Heart left ventricle (tissue), 13 donors: ENCODE measurements around the gene NEU1.
A peak's percentile ranks its signal among the peaks of the same experiment; 100 is the strongest.
"Not testable (repeated sequence)": the region's sequence is repeated elsewhere in the genome, so short reads cannot be mapped to it uniquely, and the experiment has no call there.

ENCODE experiments used
- POLR2A ChIP-seq, 2 donors: fragments of 450-650 bp; IDR thresholded peaks; one replicate each; pipeline ENCODE4 v1.6.1; 2017; ENCODE audit warnings: antibody characterized with exemption in 2 of 2, mild to moderate bottlenecking in 2 of 2, moderate library complexity in 2 of 2
- TF ChIP-seq, protein P1 (sequence below), 12 donors: fragments of 200-600 bp; sonication (generic) in 4 of 12; IDR thresholded peaks; one replicate each; pipeline versions ENCODE4 v1.5.0 to v1.8.0; 2018 to 2022; ENCODE audit warnings: antibody characterized with exemption in 12 of 12, mild to moderate bottlenecking in 5 of 12
- donor health status: ischemic (EF 13 %, LVEDD 7.1; RV severe dilation, severe dysfunction).
- donor health status: DM: no; HTN: yes; CAD: no.
- donor health status: DM: no; HTN: no; CAD: no.
- donor health status: ischemic (EF 25% LVEDD 6.9; RV normal size, moderate dysfunction).
- donor health status: ischemic (EF 25% LVEDD 5.7; RV mildly dilated, moderate dysfunction).
- donor health status: ischemic (EF 35%, LVEDD 5.7; RV mildly dilated, moderate dysfunction).
- donor health status: nonischemic (EF 11% LVEDD 7.7; RV severe dilation, severe dysfunction).
- donor health status: DM: yes; HTN: yes; CAD: no.
- donor health status: PGD.
- donor health status: ischemic (EF 29% LVEDD 5.4; RV normal size, mild dysfunction).
- donor health status: nonischemic (EF 23%, LVEDD 6.1; RV moderate dilation, normal function).

- TF ChIP-seq, protein P1, sequence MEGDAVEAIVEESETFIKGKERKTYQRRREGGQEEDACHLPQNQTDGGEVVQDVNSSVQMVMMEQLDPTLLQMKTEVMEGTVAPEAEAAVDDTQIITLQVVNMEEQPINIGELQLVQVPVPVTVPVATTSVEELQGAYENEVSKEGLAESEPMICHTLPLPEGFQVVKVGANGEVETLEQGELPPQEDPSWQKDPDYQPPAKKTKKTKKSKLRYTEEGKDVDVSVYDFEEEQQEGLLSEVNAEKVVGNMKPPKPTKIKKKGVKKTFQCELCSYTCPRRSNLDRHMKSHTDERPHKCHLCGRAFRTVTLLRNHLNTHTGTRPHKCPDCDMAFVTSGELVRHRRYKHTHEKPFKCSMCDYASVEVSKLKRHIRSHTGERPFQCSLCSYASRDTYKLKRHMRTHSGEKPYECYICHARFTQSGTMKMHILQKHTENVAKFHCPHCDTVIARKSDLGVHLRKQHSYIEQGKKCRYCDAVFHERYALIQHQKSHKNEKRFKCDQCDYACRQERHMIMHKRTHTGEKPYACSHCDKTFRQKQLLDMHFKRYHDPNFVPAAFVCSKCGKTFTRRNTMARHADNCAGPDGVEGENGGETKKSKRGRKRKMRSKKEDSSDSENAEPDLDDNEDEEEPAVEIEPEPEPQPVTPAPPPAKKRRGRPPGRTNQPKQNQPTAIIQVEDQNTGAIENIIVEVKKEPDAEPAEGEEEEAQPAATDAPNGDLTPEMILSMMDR (IDR thresholded peaks at IDR 0.05): peak in 5 of 12 donors; percentile 11 to 44 (median 23)
- TF ChIP-seq POLR2A (IDR thresholded peaks at IDR 0.05): not testable (repeated sequence)
Observed at GRCh38 chr6:31817133-31817928, 45.3 kb downstream of the NEU1 start.
